C4-2B (cell line): ENCODE data around the gene PHACTR1.

Experiments used
- CTCF ChIP-seq: fragments of 450-650 bp; conservative IDR thresholded peaks from 2 replicates; pipeline ENCODE4 v1.5.1; 2017; ENCODE audit warnings: mild to moderate bottlenecking
- ZFX ChIP-seq: fragments of 450-650 bp; IDR thresholded peaks from 2 replicates; pipeline ENCODE4 v1.6.1; 2017

GRCh38 chr6:12766365-12766764, 49.8 kb downstream of the PHACTR1 start:
- TF ChIP-seq CTCF (no peak), ZFX (no peak)
